ENCODE results near the gene MAPK1IP1L.
"Not testable (repeated sequence)": the region's sequence is repeated elsewhere in the genome, so short reads cannot be mapped to it uniquely, and the experiment has no call there.

The MAPK1IP1L gene

DNA sequence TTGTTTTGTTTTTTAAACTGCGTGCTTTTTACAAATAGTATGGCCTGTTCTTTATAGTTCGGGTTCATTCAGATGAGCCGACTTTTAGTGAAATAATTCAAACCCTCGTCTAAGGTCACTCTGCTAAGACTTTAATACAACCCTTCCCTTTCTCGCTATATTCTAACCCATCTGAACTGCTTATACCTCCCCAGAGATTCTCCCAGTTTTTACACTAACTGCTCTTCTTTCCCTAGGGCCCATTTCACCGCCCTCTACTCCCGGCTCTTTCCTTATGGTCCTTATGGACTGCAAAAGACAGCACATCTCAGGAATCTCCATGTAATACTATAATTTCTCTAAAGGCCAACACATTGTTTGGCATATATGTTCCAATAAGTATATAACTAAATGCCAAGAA lies 2.1 kb downstream of the MAPK1IP1L start:
- no peak overlapping the region for H3K4me3 ChIP-seq (ENCODE audit: low read depth, low read length)

GRCh38 chr14:55054098-55054497 lies 2.7 kb downstream of the MAPK1IP1L start:
- no peak overlapping the region for H3K4me3 ChIP-seq (ENCODE audit: low read depth, low read length)

- no peak overlapping the region for H3K4me3 ChIP-seq (ENCODE audit: low read depth, low read length)
These were observed 6.5 kb downstream of the MAPK1IP1L start for GRCh38 chr14:55057919-55058318.

GRCh38 chr14:55059333-55059732 lies 7.9 kb downstream of the MAPK1IP1L start:
- H3K4me3 ChIP-seq (ENCODE audit: low read depth, low read length): no peak overlapping the region

GRCh38 chr14:55062517-55063351 lies 11.3 kb downstream of the MAPK1IP1L start:
- no peak overlapping the region for H3K4me3 ChIP-seq (ENCODE audit: low read depth, low read length)

GRCh38 chr14:55064896-55065295 lies 13.4 kb downstream of the MAPK1IP1L start:
- not testable (repeated sequence) for H3K4me3 ChIP-seq (ENCODE audit: low read depth, low read length)

DNA sequence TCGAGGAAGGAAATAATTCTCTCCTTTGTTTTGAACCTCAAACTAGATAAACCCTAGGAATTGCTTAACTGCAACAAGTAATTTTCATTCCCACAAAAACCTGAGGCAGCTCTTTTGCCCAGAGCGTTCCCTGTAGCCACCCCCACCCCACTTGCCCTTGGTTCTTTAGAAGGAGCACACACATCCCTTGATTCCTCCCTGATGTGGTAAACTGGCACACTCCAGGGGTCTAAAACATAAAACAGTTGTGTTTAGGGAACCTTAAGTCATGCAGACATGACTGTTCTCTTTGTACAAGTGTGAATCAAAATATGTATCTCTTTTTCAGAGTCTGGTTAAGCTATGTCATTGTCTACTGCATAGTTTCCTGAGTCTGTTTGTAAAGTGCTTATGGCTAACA lies 14.0 kb downstream of the MAPK1IP1L start:
- no peak overlapping the region for H3K4me3 ChIP-seq (ENCODE audit: low read depth, low read length)

- no peak overlapping the region for H3K4me3 ChIP-seq (ENCODE audit: low read depth, low read length)
These were observed 14.8 kb downstream of the MAPK1IP1L start for GRCh38 chr14:55066223-55066622.

- no peak overlapping the region for H3K4me3 ChIP-seq (ENCODE audit: low read depth, low read length)
These were observed 19.5 kb downstream of the MAPK1IP1L start for GRCh38 chr14:55070981-55071411.

DNA sequence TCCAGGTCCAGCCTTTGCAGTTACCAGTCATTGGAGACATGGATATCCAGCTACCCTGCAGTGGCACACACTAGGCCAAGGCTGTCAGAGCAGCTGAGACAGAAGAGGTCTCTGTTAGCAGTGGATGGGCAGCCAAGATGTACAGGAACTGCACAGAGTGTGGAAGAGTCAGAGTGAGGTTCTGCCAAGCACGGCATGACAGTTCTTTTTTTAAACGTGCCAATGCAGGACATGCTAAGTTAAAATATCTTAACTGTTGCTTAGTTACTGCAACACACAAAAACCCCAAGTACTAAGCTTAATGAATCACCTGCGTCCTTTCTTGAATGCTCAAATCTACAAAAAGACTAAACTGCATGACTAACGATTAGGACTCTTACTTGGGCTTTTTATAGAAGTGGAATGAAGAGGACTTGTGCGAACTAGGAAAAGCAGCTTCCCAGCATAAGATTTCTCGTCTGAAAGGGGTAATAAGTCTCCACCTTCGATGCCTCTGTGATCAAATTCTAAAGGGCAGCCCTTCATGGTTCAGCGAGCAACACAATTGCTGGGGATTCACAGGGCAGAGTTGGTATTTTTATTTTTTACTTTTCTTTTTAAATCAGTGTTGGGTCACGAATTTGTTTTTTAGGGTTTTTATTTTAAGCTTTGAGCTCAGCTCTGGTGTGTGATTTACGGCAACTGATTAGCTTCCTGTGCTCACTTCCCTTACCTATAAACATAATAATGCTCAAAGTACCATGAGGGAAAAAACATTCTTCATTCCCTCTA lies 20.6 kb downstream of the MAPK1IP1L start:
- no peak overlapping the region for H3K4me3 ChIP-seq (ENCODE audit: low read depth, low read length)

GRCh38 chr14:55073856-55074255 lies 22.4 kb downstream of the MAPK1IP1L start:
- H3K4me3 ChIP-seq (ENCODE audit: low read depth, low read length): no peak overlapping the region

DNA sequence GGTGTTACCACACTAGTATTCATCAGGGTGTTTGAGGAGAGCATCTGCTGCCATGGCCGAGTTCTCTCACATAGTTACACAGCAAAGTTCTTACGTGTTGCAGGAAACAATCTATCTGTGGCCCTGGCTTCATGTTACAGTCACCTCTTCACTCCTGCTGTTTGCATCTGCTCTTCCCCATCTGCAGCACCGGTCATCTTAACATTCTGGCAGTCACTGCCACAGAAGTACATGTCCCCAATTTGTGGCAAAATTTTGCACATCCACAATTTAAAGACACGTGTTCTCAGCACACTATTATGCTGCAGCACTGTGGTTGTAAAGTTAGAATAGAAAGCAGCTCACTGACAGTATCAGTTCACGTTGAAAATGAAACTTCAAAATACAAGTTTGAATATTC lies 23.2 kb downstream of the MAPK1IP1L start:
- no peak overlapping the region for H3K4me3 ChIP-seq (ENCODE audit: low read depth, low read length)

DNA sequence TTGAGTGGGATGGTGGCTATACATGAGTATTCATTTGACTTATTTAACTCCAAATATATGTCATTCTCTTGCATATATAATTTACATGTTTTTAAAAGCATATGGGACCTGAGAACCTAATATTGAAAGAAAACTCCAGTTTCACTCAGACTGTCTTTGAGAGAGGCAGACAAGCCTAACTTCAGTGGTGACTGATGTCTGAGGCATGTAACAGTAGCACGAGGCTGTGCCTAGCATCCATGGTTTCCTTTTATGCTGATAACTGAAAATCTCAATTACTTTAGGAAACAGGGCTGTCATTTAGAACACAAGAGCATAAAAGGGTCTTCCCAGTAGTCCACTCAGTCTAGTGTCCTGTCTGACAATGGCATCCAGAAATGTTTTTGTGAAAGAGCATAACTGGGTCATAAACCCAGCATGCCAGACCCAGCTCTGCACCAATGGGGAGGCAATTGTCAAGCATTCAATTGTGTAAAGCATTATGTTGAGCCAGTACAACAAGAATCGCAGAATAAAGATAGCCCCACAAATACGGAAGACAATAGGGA lies 24.3 kb downstream of the MAPK1IP1L start:
- no peak overlapping the region for H3K4me3 ChIP-seq (ENCODE audit: low read depth, low read length)

DNA sequence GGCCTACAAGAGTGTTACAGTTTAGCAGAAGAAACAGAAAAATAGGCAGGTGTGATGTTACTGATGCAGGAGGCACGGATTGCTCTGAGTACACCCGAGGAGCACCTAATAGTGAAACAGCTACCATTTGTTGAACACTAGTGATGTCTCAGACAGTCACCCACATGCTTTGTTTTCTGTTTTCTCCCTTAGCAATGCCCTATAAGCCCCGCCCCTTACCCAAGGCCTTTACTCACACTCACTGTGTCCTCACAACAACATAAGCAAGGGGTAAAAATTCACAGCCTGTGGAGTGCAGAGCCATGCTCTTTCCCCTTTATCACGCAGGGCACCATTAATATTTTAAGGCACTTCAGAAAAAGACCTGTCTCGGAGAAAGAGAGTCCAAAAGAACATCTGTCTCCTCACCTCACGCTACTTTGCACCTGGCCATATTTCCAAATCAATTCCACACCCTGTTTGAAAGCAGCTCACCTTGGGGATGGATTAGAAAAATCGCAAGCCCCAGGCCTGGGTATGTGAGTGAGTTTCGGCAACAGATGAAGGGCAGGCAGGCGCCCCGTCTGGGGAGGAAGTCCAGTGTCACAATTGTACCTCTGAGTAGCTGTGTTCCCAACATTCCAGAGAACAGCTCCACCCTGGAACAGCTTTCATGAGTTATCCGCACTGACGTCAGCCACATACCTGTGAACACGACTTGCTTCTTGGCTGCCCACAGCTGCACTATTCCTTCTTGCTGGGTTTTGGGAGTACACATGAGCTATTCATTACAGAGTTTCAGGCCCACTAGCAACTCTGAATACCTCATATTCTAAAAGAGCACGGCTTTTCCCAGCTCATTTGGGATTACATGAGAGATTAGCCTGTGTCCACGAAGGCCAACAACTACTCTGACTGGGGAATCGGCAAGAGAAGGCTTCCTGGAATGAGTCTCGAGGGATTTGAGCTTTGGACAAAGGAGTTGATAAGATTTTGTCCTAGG lies 26.0 kb downstream of the MAPK1IP1L start:
- H3K4me3 ChIP-seq (ENCODE audit: low read depth, low read length): no peak overlapping the region

- H3K4me3 ChIP-seq (ENCODE audit: low read depth, low read length): not testable (repeated sequence)
These were observed 28.5 kb downstream of the MAPK1IP1L start for GRCh38 chr14:55079961-55080360.

GRCh38 chr14:55084401-55085059 lies 33.1 kb downstream of the MAPK1IP1L start:
- H3K4me3 ChIP-seq (ENCODE audit: low read depth, low read length): no peak overlapping the region

- H3K4me3 ChIP-seq (ENCODE audit: low read depth, low read length): no peak overlapping the region
These were observed 33.7 kb downstream of the MAPK1IP1L start for GRCh38 chr14:55085060-55085660.

DNA sequence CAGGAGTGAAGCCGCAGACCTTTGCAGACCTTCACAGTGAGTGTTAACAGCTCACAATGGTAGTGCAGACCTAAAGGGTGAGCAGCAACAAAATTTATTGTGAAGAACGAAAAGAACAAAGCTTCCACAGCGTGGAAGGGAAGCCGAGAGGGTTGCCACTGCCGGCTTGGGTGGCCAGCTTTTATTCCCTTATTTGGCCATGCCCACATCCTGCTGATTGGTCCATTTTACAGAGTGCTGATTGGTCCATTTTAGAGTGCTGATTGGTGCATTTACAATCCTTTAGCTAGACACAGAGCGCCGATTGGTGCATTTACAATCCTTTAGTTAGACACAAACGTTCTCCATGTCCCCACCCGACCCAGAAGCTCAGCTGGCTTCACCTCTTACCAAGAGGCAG lies 35.5 kb downstream of the MAPK1IP1L start:
- H3K4me3 ChIP-seq (ENCODE audit: low read depth, low read length): no peak overlapping the region

DNA sequence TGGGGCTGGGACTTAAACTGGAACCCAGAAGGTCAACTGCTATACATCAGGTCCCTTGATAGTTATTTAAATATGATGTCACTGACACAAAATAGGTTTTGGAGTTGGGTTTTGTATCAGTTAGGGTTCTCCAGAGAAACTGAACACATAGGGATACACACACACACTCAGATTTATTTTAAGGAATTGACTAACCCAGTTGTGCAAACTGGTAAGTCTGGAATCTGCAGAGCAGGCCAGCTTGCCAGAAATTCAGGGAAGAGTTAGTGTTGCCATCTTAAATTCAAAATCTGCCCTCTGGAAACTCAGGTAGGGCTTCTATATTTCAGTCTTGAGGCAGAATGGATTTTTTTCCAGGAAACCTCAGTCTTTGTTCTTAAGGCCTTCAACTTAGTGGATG lies 36.9 kb downstream of the MAPK1IP1L start:
- no peak overlapping the region for H3K4me3 ChIP-seq (ENCODE audit: low read depth, low read length)

DNA sequence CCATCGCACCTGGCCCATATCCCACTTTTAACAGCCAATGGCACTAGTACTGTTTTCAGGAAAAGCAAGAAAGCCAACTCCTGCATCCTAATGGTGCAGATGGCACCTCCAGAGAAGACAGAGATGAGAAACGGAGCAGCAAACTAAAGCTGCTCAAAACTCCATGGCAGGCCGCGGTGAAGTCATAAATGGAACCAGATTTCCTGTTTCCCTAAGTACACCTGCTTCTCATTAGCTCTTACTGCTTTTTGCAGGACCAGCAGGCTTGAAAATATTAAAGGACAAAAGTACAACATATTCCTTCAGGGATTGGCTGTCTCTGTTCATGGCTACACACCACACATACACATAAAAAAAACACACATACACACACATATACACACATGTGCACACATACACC lies 40.9 kb downstream of the MAPK1IP1L start:
- H3K4me3 ChIP-seq (ENCODE audit: low read depth, low read length): no peak overlapping the region
